Suppressor macrophage (primary cell): Measurements from ENCODE around the gene SHOC2.
A peak's percentile ranks its signal among the peaks of the same experiment; 100 is the strongest.

Source experiments
- DNase-seq, 4 experiments: peaks; one replicate each; pipeline ENCODE4 v3.0.0-alpha.2; 2020 to 2022

Gene SHOC2

DNA sequence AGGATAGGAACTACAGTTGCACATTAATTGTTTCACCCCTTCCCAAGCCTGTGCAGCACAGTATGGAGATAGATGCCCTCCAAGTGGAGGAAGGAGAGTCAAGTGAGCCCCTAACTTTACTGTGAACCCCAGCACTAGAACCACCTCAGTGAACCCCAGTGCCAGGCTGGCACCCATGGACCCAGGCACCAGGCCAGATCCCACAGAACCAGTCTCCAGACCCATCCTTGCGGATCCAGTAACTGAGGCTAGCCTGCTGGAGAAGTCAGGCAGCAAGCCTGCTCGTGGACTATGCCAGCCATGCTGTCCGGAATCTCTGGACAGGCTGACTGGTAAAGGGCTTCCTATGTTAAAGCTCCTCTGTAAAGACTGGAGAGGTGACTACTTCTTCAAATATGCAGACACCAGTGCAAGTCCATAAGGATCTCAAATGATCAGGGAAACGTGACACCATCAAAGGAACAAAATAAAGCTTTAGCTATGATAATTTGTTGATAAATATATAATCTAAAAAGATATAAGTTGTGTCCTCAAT is 27.7 kb downstream of the SHOC2 start:
- no peak for DNase-seq

- DNase-seq, result peak in 1 of 4 experiments; percentile 3
These were observed 32.0 kb downstream of the SHOC2 start for GRCh38 chr10:110951381-110951780.

GRCh38 chr10:110957606-110958005 is 38.2 kb downstream of the SHOC2 start:
- DNase-seq, result no peak

DNA sequence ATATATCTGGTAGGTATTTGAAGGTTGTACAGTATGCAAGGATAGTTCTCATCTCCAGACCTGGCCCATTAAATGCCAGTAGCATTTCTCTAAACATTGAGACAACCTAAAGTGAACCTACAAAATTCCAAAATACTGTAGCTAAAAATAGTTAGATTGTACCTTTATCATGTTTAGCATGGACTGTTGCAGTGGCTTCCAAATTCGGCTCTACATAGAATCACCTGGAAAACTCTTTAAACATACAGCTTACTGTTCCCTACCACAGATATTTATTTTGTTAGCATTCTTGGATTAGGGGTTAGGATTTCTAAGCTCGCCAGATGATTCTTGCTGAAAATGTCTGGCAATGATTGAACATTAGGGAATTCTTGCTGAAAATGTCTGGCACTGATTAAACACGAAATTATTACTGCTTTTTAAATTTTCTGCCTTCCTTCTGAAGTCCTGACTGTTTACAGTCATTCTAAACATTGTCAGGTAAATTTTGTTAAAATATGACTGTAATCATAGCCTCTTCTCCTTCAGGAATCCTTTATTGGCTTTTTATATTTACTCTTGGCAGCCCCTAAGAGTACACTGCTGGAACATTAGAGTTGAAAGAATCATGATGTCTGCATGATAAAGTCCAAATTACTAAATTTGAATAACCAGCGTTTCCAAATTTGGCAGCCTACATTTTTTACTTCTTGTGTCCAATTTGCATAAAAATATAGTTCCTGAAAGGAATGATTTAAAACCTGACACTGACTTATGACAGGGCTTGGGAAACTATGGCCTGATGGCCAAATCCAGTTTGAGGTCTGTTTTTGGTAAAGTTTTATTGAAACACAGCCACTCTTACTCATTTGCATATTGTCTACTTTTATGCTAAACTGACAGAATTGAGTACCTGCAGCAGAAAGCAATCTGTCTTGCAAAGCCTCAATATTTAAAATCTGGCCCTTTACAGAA is 40.3 kb downstream of the SHOC2 start:
- DNase-seq, result no peak

DNA sequence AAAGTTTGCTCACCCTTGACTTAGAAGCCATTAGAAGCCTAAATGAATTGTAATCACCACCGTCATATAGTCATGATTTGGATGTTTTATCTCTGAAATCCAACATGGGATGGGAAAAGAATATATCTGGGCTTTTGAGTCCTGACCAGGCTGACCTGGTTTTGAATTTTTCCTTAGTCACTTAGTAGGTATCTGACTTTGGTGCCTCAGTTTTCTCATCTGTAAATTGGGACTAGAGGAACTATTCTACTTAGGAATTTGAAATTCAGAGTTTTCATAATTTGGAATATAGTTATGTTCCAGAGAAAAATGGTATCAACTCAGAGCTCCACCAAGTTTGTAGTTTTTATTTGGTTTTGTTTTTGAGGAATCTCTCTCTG is 40.9 kb downstream of the SHOC2 start:
- no peak for DNase-seq

DNA sequence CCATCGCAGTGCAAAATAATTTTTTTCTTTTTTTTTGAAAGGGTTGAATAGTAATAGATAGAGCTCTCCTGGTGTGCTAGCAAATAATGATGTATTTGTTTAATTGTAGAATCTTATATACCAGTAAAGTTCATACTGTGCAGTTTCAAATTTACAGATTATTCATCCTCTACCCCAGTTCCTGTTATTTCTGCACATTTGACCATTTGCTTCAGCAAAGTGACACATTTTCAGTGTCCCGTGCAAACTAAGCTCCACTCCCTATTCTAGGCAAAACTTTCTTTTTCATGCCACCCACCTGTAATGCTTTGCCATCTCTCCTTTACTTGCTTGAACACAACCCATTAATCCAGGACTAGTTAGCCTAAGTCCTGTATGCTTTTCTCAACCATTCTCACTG is 43.0 kb downstream of the SHOC2 start:
- DNase-seq, result peak in 2 of 4 experiments; percentile 10 to 14

GRCh38 chr10:110963162-110963561 is 43.8 kb downstream of the SHOC2 start:
- no peak for DNase-seq

DNA sequence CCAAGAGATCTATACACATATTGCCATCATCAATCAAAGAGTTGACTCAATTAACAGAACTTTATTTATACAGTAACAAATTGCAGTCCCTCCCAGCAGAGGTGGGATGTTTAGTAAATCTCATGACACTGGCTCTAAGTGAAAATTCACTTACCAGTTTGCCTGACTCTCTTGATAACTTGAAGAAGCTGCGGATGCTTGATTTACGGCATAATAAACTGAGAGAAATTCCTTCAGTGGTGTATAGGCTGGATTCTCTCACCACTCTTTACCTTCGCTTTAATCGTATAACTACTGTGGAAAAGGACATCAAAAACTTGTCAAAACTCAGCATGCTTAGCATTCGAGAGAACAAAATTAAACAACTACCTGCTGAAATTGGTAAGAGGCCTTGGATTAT is 45.3 kb downstream of the SHOC2 start:
- no peak for DNase-seq

- DNase-seq, result no peak
These were observed 45.8 kb downstream of the SHOC2 start for GRCh38 chr10:110965216-110965615.

GRCh38 chr10:110966146-110966545 is 46.7 kb downstream of the SHOC2 start:
- no peak for DNase-seq

- peak in 2 of 4 experiments; percentile 7 to 11 for DNase-seq
These were observed 47.7 kb downstream of the SHOC2 start for GRCh38 chr10:110967009-110967630.

- DNase-seq, result no peak
These were observed 48.2 kb downstream of the SHOC2 start for GRCh38 chr10:110967645-110968044.

- no peak for DNase-seq
These were observed 49.8 kb downstream of the SHOC2 start for GRCh38 chr10:110969183-110969582.

GRCh38 chr10:110971638-110972037 is 52.2 kb downstream of the SHOC2 start:
- DNase-seq, result no peak

DNA sequence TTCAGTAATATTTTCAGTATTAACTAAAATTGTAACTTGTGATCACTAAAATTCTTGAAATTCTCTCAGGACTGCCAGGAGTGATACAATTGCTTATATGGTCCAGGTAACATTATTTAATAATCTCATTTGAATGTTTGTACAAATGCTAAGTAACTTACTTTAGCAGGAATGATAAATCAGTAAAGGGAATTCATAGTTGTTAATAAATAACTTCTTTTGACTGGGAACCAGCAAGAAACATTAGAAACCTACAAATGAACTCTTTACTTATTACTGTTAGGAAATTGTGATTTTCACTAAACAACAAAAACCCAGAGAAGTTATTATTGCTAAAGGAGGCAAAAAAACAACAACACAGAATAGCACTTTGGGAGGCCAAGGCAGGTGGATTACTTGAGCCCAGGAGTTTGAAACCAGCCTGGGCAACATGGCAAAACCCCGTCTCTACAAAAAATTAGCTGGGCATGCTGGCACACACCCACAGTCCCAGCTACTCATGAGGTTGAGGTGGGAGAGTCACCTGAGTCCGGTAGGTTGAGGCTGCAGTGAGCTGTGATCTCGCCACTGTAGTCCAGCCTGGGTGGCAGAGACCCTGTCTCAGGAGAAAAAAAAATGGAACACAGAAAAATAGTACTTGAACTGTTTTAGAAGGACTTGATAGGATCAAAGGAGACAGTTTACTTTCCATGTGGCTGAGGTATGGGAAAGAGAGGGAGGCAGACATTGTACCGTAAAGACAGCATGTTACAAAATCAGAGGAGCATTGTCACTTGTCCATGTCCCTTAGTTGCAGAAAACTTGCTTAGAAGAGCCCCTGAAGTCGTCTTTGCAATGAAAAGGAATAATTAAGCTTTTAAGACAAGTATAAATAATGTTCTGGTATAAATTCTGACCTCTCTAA is 53.1 kb downstream of the SHOC2 start:
- DNase-seq, result no peak

DNA sequence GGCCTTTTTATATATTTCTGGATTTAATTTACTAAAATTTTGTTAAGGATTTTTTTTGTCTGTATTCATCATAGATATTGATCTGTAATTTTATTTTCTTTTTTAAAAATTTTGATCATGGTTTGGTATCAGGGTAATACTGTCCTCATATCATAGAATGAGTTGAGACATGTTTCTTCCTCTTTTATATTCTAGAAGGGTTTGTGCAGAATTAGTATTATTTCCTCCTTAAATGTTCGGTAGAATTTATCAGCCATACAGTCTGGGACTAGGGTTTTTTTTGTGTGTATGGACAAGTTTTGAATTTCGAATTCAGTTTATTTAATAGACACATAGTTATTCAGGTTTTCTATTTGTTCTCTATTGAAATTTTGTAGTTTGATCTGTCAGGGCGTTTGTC is 54.0 kb downstream of the SHOC2 start:
- DNase-seq, result peak in 2 of 4 experiments; percentile 28 to 36

GRCh38 chr10:110976577-110976976 is 57.2 kb downstream of the SHOC2 start:
- no peak for DNase-seq

DNA sequence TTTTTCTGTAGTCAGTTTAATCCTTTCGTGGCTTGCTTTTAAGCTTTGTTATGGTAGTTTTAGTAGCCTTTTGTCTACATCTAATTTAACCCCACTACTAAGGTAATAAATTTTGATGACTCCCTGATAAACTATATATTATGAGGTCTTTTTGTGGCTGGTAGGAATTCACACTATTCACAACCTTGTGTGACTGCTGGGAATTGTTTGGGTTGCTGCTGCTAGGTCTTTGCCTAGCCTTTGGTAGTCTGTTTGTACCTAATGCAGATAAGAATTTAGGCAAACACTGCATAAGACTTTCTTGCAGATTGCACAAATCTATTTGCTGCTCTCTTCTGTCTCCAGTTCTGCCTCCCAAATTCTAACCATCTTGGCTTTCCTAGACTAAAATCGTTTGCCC is 58.3 kb downstream of the SHOC2 start:
- DNase-seq, result no peak

GRCh38 chr10:110978204-110978603 is 58.8 kb downstream of the SHOC2 start:
- DNase-seq, result no peak

DNA sequence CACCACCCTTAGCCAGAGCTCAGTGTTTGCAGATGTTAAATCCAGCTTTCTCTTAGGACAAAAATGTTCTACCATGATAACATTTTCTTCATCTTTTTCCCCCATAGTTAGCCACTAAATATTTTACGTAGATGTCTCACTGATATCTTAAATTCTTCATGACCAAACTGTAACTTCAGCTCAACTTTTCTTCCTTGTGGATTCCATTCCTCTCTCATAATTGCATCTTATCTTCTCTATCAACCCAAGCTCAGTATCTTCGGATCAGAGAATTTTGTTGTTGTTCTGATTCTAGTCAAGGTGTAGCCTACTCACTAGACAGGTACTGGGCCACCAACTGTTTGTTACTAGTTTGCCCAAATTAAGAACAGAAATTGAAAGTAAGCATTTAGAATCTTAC is 60.2 kb downstream of the SHOC2 start:
- DNase-seq, result no peak

DNA sequence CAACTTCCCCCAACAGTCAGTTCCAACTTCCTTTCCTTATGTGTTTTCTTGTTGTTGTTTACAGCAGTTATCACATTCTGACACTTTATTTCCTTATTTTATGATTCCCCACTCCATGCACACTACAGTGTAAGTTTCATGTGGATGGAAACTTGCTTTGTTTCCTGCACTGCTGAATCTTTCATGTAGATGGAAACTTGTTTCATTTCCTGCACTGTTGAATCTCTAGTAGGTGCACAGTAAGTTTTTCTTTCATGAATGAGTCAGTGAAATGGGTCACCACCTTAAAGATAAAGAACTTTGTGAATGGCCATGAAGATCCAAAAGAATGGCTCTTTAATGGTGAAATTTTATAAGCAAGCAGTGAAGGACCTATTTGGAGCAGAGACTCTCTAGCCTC is 61.4 kb downstream of the SHOC2 start:
- DNase-seq, result no peak

DNA sequence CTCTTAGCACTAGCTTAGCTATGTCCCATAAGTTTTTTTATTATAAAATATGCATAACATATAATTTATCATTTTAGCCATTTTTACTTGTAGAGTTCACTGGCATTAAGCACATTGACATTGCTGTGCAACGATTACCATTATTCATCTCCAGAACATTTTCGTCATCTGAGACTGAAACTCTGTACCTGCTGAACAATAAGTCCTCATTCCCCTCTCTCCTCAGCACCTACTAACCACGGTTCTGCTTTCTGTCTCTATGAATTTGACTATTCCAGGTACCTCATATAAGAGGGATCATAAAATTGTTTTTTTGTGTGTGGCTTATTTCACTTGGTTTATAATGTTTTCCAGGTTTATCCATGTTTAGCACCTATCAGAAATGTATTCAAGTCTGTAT is 64.1 kb downstream of the SHOC2 start:
- no peak for DNase-seq
